PFSK-1 (cell line): ENCODE measurements around the gene HACD1.

ENCODE experiments used
- FOXP2 ChIP-seq: optimal IDR thresholded peaks from 2 replicates; pipeline ENCODE3; 2011; ENCODE audit warnings: borderline replicate concordance, control low read depth, inconsistent platforms; ENCODE audit not compliant: insufficient read depth; ENCODE audit errors: extremely low read length, extremely low read depth
- POLR2AphosphoS5 ChIP-seq: IDR thresholded peaks from 2 replicates; pipeline ENCODE4 v1.6.1; 2012; ENCODE audit warnings: low read depth, mild to moderate bottlenecking, control low read depth, low read length, moderate library complexity
- SIN3A ChIP-seq: IDR thresholded peaks from 2 replicates; pipeline ENCODE4 v1.6.1; 2012; ENCODE audit warnings: mild to moderate bottlenecking, low read length, moderate library complexity, borderline replicate concordance; ENCODE audit not compliant: insufficient read depth
- TAF1 ChIP-seq: IDR thresholded peaks from 2 replicates; pipeline ENCODE4 v1.6.1; 2012; ENCODE audit warnings: low read length, control low read depth, borderline replicate concordance; ENCODE audit not compliant: insufficient read depth
- TF ChIP-seq, protein P1 (sequence below), 2 experiments: IDR thresholded peaks; 2 replicates each; pipeline versions ENCODE4 v1.6.1 to v1.8.0; 2011 to 2012; ENCODE audit warnings: low read depth in 2 of 2, low read length in 2 of 2, control low read depth in 1 of 2, inconsistent platforms in 1 of 2, mild to moderate bottlenecking in 1 of 2, moderate library complexity in 1 of 2; ENCODE audit not compliant: insufficient read depth in 1 of 2

The HACD1 gene

DNA sequence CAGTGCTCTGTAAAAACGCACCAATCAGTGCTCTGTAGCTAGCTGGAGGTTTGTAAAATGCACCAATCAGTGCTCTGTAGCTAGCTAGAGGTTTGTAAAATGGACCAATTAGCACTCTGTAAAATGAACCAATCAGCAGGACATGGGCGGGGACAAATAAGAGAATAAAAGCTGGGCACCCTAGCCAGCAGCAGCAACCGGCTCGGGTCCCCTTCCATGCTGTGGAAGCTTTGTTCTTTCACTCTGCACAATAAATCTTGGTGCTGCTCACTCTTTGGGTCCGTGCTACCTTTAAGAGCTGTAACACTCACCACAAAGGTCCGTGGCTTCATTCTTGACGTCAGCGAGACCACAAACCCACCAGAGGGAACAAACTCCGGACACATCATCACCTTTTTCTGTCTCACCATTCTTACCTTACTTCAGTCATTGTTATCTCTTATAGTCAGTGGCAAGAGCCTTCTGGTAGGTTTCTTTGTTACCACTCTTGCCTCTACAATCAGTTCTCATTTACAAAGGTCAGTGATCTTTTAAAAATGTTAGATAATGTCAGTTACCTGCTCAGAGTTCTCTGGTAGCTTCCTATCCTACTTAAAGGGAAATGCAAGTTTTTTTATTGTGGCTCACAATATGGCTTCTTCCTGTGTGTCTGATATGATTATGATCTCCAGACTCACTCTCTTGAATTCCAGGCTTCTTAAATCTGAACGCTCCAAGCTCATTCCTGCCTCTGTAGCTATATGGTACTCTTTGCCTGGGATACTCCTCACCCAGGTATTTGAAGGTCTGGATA, 31.3 kb upstream of the HACD1 start:
- no peak for TF ChIP-seq TAF1
- TF ChIP-seq SIN3A: no peak
- TF ChIP-seq POLR2AphosphoS5: no peak
- no peak for TF ChIP-seq FOXP2
- TF ChIP-seq, protein P1, sequence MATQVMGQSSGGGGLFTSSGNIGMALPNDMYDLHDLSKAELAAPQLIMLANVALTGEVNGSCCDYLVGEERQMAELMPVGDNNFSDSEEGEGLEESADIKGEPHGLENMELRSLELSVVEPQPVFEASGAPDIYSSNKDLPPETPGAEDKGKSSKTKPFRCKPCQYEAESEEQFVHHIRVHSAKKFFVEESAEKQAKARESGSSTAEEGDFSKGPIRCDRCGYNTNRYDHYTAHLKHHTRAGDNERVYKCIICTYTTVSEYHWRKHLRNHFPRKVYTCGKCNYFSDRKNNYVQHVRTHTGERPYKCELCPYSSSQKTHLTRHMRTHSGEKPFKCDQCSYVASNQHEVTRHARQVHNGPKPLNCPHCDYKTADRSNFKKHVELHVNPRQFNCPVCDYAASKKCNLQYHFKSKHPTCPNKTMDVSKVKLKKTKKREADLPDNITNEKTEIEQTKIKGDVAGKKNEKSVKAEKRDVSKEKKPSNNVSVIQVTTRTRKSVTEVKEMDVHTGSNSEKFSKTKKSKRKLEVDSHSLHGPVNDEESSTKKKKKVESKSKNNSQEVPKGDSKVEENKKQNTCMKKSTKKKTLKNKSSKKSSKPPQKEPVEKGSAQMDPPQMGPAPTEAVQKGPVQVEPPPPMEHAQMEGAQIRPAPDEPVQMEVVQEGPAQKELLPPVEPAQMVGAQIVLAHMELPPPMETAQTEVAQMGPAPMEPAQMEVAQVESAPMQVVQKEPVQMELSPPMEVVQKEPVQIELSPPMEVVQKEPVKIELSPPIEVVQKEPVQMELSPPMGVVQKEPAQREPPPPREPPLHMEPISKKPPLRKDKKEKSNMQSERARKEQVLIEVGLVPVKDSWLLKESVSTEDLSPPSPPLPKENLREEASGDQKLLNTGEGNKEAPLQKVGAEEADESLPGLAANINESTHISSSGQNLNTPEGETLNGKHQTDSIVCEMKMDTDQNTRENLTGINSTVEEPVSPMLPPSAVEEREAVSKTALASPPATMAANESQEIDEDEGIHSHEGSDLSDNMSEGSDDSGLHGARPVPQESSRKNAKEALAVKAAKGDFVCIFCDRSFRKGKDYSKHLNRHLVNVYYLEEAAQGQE (IDR thresholded peaks at IDR 0.05; ENCODE audit: insufficient read depth in 1 of 2, low read depth in 2 of 2, low read length in 2 of 2): no peak

DNA sequence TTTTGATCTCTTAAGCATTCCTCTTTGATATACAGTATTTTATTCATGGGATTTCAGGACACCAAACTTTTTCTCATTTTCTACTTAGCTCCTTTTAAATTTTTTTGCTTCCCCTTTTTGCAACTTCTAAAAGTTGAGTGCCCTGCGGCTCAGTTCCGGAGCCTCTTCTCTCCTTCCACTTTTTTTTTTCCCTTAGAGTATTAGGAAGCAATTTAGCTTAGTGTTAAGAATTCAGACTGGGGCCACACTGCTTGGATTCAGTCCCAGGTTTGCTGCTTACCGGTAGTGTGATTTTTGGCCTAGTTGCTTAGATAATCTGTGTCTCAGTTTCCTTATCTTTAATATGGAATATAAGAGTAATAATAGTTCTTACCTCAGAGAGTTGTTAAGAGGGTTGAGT, 30.2 kb upstream of the HACD1 start:
- no peak for TF ChIP-seq SIN3A
- no peak for TF ChIP-seq FOXP2
- no peak for TF ChIP-seq POLR2AphosphoS5
- TF ChIP-seq, protein P1 (IDR thresholded peaks at IDR 0.05; ENCODE audit: insufficient read depth in 1 of 2, low read depth in 2 of 2, low read length in 2 of 2): no peak
- no peak for TF ChIP-seq TAF1

DNA sequence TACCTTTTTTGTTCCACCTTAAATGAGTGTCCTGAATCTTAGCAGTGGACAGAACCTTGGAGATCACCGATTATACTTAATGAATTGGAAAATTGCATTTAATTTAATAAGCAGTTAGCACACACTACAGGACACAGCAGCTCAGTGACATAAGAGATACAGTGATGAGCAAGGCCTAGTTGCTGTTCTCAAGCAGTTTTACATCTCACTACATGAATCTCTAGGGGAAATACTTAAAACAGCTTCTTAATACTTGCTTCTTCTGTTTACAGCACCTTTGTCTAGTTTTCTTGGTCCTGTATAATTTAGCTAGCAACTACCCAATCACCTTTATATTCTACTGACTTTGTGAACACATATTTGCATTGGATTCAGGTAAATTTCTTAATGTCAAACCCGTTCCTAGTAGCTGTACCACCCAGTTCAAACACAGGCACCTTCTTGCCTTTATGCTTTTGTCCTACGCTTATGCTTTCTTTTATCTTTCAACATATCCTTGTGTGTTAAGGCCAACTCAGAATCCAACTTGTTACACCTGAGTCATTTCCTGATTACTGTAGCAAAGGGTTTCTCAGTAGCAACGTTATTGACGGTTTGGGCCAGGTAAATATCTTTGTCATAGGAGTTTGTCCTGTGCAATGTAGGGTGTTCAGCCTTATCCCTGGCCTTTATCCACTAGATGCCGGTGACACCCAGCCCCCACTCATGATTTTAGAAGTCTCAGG, 28.6 kb upstream of the HACD1 start:
- TF ChIP-seq, protein P1 (IDR thresholded peaks at IDR 0.05; ENCODE audit: insufficient read depth in 1 of 2, low read depth in 2 of 2, low read length in 2 of 2): no peak
- no peak for TF ChIP-seq SIN3A
- TF ChIP-seq FOXP2: no peak
- no peak for TF ChIP-seq TAF1
- no peak for TF ChIP-seq POLR2AphosphoS5

DNA sequence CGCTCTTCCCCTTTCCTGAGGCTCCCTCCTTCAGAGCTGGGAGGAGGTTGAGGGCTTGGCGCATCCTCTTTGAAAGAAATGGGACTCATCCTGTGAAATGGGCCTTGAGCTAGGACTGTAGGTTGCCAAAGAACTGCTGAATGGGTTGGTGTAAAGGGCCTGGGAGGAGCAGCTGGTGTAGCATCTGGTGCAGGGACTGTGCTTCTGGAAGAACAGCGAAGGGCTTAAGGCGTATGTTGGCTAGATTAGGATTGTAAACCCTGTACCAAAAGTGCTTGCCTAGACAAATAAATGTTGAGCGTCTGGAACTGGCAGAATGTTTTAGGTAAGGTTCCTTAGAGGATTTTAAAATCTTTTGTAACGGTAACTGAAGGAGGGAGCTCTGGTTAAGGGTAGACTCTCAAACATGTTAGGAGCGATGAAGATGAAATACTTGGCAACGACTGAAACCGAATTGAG, 27.3 kb upstream of the HACD1 start:
- TF ChIP-seq TAF1 (no peak), POLR2AphosphoS5 (no peak), SIN3A (no peak), FOXP2 (no peak)
- TF ChIP-seq, protein P1 (IDR thresholded peaks at IDR 0.05; ENCODE audit: insufficient read depth in 1 of 2, low read depth in 2 of 2, low read length in 2 of 2): no peak
